Measurements from ENCODE around the gene PI4KA. TPM values are rescaled to one million over a fixed set of nuclear protein-coding genes. Genes with fewer than 3 reads are reported as not detected.
"Not testable (repeated sequence)": the region's sequence is repeated elsewhere in the genome, so short reads cannot be mapped to it uniquely, and the experiment has no call there.

PI4KA gene
- total RNA-seq, 4 donors from 2014 or later, result 85.0 to 127 (median 101) TPM

DNA sequence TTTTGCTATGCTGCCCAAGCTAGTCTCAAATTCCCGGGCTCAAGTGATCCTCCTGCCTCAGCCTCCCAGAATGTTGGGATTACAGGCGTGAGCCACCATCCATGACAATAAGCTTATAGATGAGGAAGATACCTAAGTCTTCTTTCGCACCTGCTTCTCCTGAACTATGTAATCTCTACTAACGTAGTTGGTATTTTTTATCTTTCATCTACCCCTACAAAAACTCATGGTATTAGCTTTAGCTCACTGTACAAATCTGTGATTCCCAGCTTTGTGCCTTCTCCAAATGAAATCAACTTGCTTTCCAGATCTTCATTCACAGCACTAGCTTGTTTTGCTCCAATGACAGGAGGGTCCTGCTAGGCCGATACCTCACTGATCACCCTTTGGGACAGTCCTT is 36.4 kb downstream of the PI4KA start:
- no peak overlapping the region for H3K27ac ChIP-seq
- H3K4me3 ChIP-seq (replicated peaks in 1 of 3), result no peak overlapping the region
- TF ChIP-seq POLR2A (IDR thresholded peaks at IDR 0.05), result no peak
- TF ChIP-seq, protein P1, sequence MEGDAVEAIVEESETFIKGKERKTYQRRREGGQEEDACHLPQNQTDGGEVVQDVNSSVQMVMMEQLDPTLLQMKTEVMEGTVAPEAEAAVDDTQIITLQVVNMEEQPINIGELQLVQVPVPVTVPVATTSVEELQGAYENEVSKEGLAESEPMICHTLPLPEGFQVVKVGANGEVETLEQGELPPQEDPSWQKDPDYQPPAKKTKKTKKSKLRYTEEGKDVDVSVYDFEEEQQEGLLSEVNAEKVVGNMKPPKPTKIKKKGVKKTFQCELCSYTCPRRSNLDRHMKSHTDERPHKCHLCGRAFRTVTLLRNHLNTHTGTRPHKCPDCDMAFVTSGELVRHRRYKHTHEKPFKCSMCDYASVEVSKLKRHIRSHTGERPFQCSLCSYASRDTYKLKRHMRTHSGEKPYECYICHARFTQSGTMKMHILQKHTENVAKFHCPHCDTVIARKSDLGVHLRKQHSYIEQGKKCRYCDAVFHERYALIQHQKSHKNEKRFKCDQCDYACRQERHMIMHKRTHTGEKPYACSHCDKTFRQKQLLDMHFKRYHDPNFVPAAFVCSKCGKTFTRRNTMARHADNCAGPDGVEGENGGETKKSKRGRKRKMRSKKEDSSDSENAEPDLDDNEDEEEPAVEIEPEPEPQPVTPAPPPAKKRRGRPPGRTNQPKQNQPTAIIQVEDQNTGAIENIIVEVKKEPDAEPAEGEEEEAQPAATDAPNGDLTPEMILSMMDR (IDR thresholded peaks at IDR 0.05), result no peak
- WGBS, 2 donors, result 97 to 98% methylated on average over 5 of the region's 5 CpGs
- H3K27me3 ChIP-seq, result no peaks in the 10 kb centered on the region
- intact Hi-C loops (cut with DNase I), result no loop called here
- peaks cover 18 to 32% of the 10 kb centered on the region in 2 donors for H3K36me3 ChIP-seq
- no peak for DNase-seq
- no peaks in the 10 kb centered on the region for H3K9me3 ChIP-seq
- H3K4me1 ChIP-seq, result no peaks in the 10 kb centered on the region

DNA sequence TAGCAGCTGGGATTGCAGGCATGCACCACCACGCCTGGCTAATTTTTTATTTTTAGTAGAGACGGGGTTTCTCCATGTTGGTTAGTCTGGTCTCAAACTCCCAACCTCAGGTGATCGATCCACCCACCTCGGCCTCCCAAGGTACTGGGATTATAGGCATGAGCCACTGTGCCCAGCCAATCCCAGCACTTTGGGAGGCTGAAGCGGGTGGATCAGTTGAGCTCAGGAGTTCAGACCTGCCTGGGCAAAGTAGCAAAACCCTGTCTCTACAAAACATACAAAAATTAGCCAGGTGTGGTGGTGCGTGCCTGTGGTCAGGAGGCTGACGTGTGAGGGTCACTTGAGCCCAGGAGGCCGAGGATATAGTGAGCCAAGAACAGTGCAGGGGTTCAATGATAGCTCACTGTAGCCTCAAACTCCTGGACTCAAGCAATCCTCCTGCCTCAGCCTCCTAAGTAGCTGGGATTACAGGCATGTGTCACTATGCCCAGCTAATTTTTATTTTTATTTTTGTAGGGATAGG is 36.8 kb downstream of the PI4KA start:
- H3K9me3 ChIP-seq; DNase-seq; H3K27ac ChIP-seq; H3K4me1 ChIP-seq; intact Hi-C loops (cut with DNase I); H3K4me3 ChIP-seq (replicated peaks in 1 of 3); H3K27me3 ChIP-seq: not testable (repeated sequence)
- WGBS, 2 donors, result 94 to 97% methylated on average over 8 of the region's 8 CpGs
- peaks cover 18 to 35% of the 10 kb centered on the region in 2 donors for H3K36me3 ChIP-seq

DNA sequence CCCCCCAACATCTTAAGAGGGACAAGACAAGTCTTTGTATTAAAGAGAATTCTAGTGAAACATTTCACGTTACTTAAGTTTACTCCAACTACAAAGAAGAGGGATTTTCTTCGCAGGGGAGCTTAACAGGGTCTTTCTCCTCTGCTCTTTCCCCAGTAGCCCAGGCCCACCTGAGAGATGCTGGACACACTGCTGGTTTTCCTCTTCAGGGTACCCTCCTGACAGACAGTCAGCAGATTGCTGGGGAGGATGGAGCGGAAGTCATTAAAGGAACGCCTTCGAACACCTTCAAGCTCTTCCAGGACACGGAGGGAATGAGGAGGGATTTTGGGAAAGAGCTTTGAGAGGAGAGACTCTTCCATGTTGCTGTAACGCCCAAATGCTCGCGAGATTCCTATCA is 39.1 kb downstream of the PI4KA start:
- Histone ChIP-seq H3K4me3 (replicated peaks in 1 of 3) (no peak overlapping the region), H3K4me1 (no peaks in the 10 kb centered on the region), H3K36me3 (peaks cover 18 to 49% of the 10 kb centered on the region in 2 donors), H3K27ac (no peak overlapping the region), H3K27me3 (no peaks in the 10 kb centered on the region), H3K9me3 (no peaks in the 10 kb centered on the region)
- intact Hi-C loops (cut with DNase I), result no loop called here
- TF ChIP-seq, protein P1 (IDR thresholded peaks at IDR 0.05), result no peak
- no peak for TF ChIP-seq POLR2A (IDR thresholded peaks at IDR 0.05)
- 91 to 93% methylated on average over 9 of the region's 9 CpGs for WGBS, 2 donors
- DNase-seq, result no peak

DNA sequence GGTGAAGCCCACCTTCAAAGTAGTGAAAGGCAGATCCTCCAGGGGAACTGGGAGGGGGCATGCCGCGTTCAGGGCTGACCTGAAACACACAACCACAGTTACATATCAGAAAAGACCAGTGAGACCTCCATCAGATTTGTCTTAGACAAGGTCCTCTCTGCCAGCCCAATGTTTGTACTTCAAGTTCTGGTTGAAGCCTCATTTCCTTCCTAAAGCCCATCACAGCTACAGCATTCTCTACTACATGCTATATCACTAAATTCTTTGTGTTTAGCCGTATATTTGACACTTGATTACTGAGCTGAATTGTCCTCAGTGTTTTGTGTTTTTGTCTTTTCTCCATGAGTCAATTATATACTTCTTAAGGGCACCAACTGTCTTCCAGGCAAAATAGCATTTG is 40.1 kb downstream of the PI4KA start:
- no peak for DNase-seq
- Histone ChIP-seq H3K9me3 (no peaks in the 10 kb centered on the region), H3K4me1 (no peaks in the 10 kb centered on the region), H3K36me3 (peaks cover 18 to 48% of the 10 kb centered on the region in 2 donors), H3K27me3 (no peaks in the 10 kb centered on the region), H3K4me3 (replicated peaks in 1 of 3) (no peak overlapping the region), H3K27ac (no peak overlapping the region)
- WGBS, 2 donors, result 97 to 98% methylated on average over 3 of the region's 3 CpGs
- no peak for TF ChIP-seq POLR2A (IDR thresholded peaks at IDR 0.05)
- TF ChIP-seq, protein P1 (IDR thresholded peaks at IDR 0.05), result no peak
- intact Hi-C loops (cut with DNase I), result no loop called here

DNA sequence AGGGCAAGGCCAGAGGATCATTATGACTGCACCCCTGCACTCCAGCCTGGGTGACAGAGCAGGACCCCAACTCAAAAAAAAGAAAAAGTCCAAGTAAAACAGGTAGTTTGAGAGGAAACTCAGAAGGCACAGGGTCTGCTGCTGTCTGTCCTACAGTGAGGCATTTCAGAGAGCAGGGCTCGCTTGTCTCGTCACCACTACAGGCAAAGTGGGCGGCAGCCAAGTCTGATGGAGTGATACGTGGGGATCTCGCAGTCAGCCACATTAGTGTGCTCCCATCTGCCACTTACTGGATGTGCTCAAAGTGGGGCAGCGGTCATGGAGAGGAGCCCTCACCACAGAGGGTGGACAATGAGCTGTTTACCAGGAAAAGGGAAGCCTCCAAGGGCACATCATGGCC is 42.1 kb downstream of the PI4KA start:
- WGBS, 2 donors, result 91 to 94% methylated on average over 6 of the region's 6 CpGs
- no peaks in the 10 kb centered on the region for H3K4me1 ChIP-seq
- TF ChIP-seq, protein P1 (IDR thresholded peaks at IDR 0.05), result no peak
- TF ChIP-seq POLR2A (IDR thresholded peaks at IDR 0.05), result no peak
- H3K27me3 ChIP-seq, result no peaks in the 10 kb centered on the region
- H3K27ac ChIP-seq, result no peak overlapping the region
- H3K4me3 ChIP-seq (replicated peaks in 1 of 3), result no peak overlapping the region
- H3K36me3 ChIP-seq, result peaks cover 21 to 55% of the 10 kb centered on the region in 2 donors
- intact Hi-C loops (cut with DNase I), result no loop called here
- DNase-seq, result no peak
- H3K9me3 ChIP-seq, result no peaks in the 10 kb centered on the region
